IPS-15b (cell line): ENCODE data around the gene SKA1.
"Not testable (repeated sequence)": the region's sequence is repeated elsewhere in the genome, so short reads cannot be mapped to it uniquely, and the experiment has no call there.

Experiments used
- H3K27me3 ChIP-seq: one replicate; pipeline ENCODE4 v1.6.1; 2013; ENCODE audit warnings: low read length; ENCODE audit not compliant: control insufficient read depth, insufficient read depth
- H3K36me3 ChIP-seq: one replicate; pipeline ENCODE4 v1.6.1; 2013; ENCODE audit warnings: low read length; ENCODE audit not compliant: control insufficient read depth, insufficient read depth
- H3K4me1 ChIP-seq: one replicate; pipeline ENCODE4 v1.6.1; 2013; ENCODE audit warnings: mild to moderate bottlenecking, low read length; ENCODE audit not compliant: control insufficient read depth, insufficient read depth
- H3K4me3 ChIP-seq: one replicate; pipeline ENCODE4 v1.5.1; 2013; ENCODE audit warnings: low read depth, low read length
- H3K9ac ChIP-seq: one replicate; pipeline ENCODE4 v1.6.1; 2013; ENCODE audit warnings: low read depth, mild to moderate bottlenecking, low read length
- H3K9me3 ChIP-seq: one replicate; pipeline ENCODE4 v1.6.1; 2013; ENCODE audit warnings: mild to moderate bottlenecking, low read length; ENCODE audit not compliant: control insufficient read depth, insufficient read depth

The SKA1 gene

DNA sequence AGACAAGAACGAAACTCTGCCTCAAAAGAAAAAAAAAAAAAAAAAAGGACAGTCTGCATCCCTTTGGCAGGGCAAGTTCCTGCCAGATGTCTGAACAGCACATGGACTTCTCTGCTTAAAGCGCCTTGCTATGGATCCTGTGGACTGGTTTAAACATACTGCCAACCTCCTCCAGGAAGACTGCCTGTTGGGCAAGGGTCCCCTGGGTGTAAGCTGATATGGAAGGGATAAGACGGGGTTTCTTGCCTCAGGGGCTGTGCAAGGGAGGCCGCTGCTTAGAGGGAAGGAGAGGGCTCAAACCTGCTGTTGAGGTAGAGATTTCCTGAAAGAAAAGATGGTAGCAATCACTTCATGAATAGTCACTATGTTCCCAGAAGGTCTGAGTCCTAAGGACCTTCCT is 22.2 kb downstream of the SKA1 start:
- Histone ChIP-seq H3K36me3 (no peaks in the 10 kb centered on the region), H3K9ac (no peak overlapping the region), H3K4me1 (peaks cover 17% of the 10 kb centered on the region), H3K4me3 (no peak overlapping the region), H3K27me3 (peaks cover 40% of the 10 kb centered on the region), H3K9me3 (no peaks in the 10 kb centered on the region)

GRCh38 chr18:50398099-50398498 is 23.3 kb downstream of the SKA1 start:
- Histone ChIP-seq H3K9ac (no peak overlapping the region), H3K4me1 (peaks cover 19% of the 10 kb centered on the region), H3K4me3 (peak overlapping the region; percentile 35), H3K36me3 (no peaks in the 10 kb centered on the region), H3K27me3 (peaks cover 50% of the 10 kb centered on the region), H3K9me3 (no peaks in the 10 kb centered on the region)

DNA sequence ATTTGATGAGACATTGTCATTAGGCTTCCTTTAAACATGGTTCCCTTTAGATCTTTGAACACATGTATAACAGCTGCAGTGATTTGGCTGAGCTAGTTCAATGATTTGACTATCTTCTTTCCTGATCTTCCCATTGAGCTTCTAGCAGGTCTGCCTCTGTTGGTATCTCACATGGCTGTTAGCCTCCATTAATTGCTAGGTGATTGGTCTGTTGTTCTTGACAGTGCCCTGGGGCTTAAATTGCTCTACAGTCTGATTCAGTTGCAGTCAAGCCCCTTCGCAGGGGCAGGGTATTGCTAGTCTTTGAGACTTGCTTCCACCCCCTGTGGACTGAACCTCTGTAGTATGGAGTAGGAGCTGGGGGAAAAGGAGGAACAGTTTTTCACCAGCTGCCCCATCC is 24.1 kb downstream of the SKA1 start:
- H3K36me3 ChIP-seq = no peaks in the 10 kb centered on the region
- no peak overlapping the region for H3K4me3 ChIP-seq
- H3K4me1 ChIP-seq = peaks cover 19% of the 10 kb centered on the region
- no peaks in the 10 kb centered on the region for H3K9me3 ChIP-seq
- H3K27me3 ChIP-seq = peaks cover 59% of the 10 kb centered on the region
- no peak overlapping the region for H3K9ac ChIP-seq

DNA sequence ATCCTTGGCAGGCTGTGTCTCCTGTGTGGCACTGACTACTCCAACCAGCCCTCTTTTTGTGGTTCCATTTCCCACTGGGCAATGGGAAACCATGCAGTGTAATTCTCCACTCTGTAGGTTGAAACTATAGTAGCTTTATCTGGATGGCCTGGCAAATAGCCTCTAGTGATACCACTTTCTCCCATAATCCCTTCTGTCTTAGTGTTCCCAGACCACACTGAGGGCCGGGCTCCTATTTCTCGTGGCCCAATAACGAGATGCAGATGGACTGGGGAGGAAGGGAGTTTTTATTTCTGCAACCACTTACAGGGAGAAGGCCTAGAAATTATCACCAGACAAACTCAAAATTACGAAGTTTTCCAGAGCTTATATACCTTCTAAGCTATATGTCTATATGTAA is 24.7 kb downstream of the SKA1 start:
- peaks cover 65% of the 10 kb centered on the region for H3K27me3 ChIP-seq

DNA sequence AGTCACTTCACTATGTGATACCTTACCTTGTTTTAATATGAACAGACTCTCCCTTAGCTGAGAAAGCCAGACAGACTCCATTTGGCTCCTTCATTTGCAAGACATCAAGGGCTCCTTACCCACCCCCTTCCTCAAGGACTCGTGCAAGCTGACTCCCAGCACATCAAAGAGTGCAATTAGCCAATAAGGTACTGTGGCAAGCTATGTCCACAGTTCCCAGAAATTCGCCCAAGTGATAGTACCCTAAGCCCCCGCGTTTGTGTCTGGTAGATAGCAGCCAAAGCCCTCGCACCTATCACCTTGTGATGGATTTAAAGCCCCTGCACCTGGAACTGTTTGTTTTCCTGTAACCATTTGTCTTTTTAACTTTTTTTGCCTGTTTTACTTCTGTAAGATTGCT is 25.6 kb downstream of the SKA1 start:
- peak overlapping the region; percentile 32 for H3K4me3 ChIP-seq
- H3K4me1 ChIP-seq = peaks cover 22% of the 10 kb centered on the region
- H3K9ac ChIP-seq, H3K9me3 ChIP-seq, H3K36me3 ChIP-seq: not testable (repeated sequence)
- H3K27me3 ChIP-seq = peaks cover 73% of the 10 kb centered on the region

More for the DNA sequence above, 24.7 kb downstream of the SKA1 start:
- H3K36me3 ChIP-seq = no peaks in the 10 kb centered on the region
- no peaks in the 10 kb centered on the region for H3K9me3 ChIP-seq
- peaks cover 19% of the 10 kb centered on the region for H3K4me1 ChIP-seq
- H3K4me3 ChIP-seq = no peak overlapping the region
- H3K9ac ChIP-seq = no peak overlapping the region

DNA sequence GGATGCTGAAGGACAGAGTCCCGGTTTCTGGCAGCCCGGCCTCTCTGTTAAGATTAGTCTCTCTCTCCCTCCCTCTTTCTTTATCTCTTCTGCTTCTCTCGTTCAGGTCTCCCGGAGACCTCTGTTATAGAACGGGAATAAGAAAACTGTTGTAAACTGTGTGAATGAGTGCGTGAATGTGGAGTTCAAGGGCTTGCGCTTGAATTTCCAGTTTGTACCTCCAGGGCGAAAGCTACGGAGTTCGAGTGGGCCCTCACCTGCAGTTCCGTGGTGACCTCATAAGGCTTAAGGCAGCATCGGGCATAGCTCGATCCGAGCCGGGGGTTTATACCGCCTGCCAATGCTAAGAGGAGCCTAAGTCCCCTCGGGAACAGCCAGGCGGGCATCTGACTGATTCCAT is 26.4 kb downstream of the SKA1 start:
- no peak overlapping the region for H3K9ac ChIP-seq
- peaks cover 26% of the 10 kb centered on the region for H3K4me1 ChIP-seq
- H3K36me3 ChIP-seq = no peaks in the 10 kb centered on the region
- no peaks in the 10 kb centered on the region for H3K9me3 ChIP-seq
- H3K4me3 ChIP-seq = peak overlapping the region; percentile 32
- H3K27me3 ChIP-seq = peaks cover 76% of the 10 kb centered on the region

GRCh38 chr18:50401888-50402287 is 27.0 kb downstream of the SKA1 start:
- H3K9ac ChIP-seq = no peak overlapping the region
- H3K36me3 ChIP-seq = no peaks in the 10 kb centered on the region
- H3K27me3 ChIP-seq = peaks cover 80% of the 10 kb centered on the region
- H3K4me1 ChIP-seq = peaks cover 28% of the 10 kb centered on the region
- peak overlapping the region; percentile 8 for H3K4me3 ChIP-seq
- no peaks in the 10 kb centered on the region for H3K9me3 ChIP-seq

DNA sequence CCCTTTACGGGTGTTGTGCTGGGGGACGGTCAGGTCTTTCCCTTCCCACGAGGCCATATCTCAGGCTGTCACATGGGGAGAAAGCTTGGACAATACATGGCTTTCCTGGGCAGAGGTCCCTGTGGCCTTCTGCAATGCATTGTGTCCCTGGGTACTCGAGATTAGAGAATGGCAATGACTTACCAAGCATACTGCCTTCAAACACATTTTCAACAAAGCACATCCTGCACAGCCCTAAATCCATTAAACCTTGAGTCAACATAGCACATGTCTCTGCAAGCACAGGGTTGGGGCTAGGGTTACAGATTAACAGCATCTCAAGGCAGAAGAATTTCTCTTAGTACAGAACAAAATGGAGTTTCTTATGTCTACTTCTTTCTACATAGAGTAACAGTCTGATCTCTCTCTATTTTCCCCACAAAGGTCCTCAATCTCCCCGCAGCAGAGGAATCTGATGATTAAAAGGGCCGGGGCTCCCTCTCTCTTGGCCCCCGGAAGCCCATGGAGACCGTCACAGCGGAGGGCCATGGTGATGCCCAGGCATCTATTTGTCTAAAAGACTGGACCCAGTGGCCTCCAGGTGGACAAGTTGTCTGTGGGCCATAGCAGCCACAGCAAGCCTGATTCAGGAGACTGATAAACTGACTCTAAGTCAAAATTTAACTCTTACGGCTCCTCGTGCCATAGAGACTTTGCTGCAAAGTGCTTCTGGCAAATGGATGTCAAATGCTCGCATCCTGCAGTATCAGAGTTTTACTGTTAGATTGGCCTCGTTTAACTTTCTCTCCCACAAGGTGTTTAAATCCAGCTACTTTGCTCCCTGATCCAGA is 30.1 kb downstream of the SKA1 start:
- H3K9me3 ChIP-seq, H3K9ac ChIP-seq, H3K36me3 ChIP-seq, H3K4me3 ChIP-seq: not testable (repeated sequence)
- Histone ChIP-seq H3K27me3 (peaks cover 78% of the 10 kb centered on the region), H3K4me1 (peaks cover 25% of the 10 kb centered on the region)

GRCh38 chr18:50405582-50406271 is 30.9 kb downstream of the SKA1 start:
- H3K4me3 ChIP-seq = no peak overlapping the region
- H3K36me3 ChIP-seq = no peaks in the 10 kb centered on the region
- no peak overlapping the region for H3K9ac ChIP-seq
- H3K27me3 ChIP-seq = peaks cover 74% of the 10 kb centered on the region
- peaks cover 23% of the 10 kb centered on the region for H3K4me1 ChIP-seq
- no peaks in the 10 kb centered on the region for H3K9me3 ChIP-seq

- Histone ChIP-seq H3K9me3 (no peaks in the 10 kb centered on the region), H3K4me3 (no peak overlapping the region), H3K27me3 (peaks cover 39% of the 10 kb centered on the region), H3K4me1 (peaks cover 16% of the 10 kb centered on the region), H3K9ac (no peak overlapping the region), H3K36me3 (no peaks in the 10 kb centered on the region)
These were observed 34.4 kb downstream of the SKA1 start for GRCh38 chr18:50409236-50409635.

GRCh38 chr18:50410008-50410407 is 35.2 kb downstream of the SKA1 start:
- Histone ChIP-seq H3K9me3 (no peaks in the 10 kb centered on the region), H3K36me3 (no peaks in the 10 kb centered on the region), H3K9ac (no peak overlapping the region), H3K27me3 (peaks cover 31% of the 10 kb centered on the region), H3K4me1 (peaks cover 16% of the 10 kb centered on the region), H3K4me3 (no peak overlapping the region)

GRCh38 chr18:50410894-50411293 is 36.0 kb downstream of the SKA1 start:
- Histone ChIP-seq H3K36me3 (no peaks in the 10 kb centered on the region), H3K4me1 (peaks cover 10% of the 10 kb centered on the region), H3K9ac (no peak overlapping the region), H3K27me3 (peaks cover 27% of the 10 kb centered on the region), H3K9me3 (no peaks in the 10 kb centered on the region), H3K4me3 (no peak overlapping the region)
